Uterus (tissue), 2 donors: ENCODE data around the gene NUP93.

Experiments
- CTCF ChIP-seq, 4 experiments: fragments of 200-600 bp in 2 of 4; fragments of 450-650 bp in 2 of 4; sonication (generic) in 2 of 4; IDR thresholded peaks; one replicate each; pipeline ENCODE4 v1.5.1; 2016 to 2019; ENCODE audit warnings: antibody characterized with exemption in 4 of 4, mild to moderate bottlenecking in 2 of 4, moderate library complexity in 1 of 4
- POLR2A ChIP-seq, 2 donors: fragments of 450-650 bp; IDR thresholded peaks; one replicate each; pipeline ENCODE4 v1.6.1; 2016; ENCODE audit warnings: antibody characterized with exemption in 2 of 2, mild to moderate bottlenecking in 1 of 2, moderate library complexity in 1 of 2

DNA sequence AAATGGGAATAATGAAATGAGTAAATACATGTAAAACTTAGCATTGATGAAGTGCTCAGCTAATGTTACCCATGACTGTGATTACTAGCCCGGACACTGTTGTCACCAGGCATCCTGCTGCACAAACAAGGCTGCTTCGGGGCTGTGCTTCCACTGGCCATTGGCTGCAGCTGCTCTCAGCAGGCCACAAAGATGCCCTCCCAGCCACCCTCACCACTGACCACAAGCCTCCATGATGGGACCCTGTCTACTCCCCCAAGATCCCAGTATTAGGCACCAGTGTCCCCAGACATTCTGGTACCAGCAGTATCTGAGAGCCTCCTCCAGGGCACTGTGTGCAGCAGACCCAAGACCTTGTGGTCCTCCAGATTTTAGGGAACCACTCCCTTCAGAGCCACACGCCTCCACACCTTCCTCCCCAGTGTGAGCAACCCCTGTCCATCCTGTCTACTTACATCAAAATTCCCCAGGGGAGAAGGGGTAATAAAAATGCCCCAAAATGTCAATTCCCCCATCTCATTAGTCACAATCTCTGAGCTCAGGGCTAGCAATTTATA, 19.7 kb upstream of the NUP93 start:
- TF ChIP-seq CTCF (IDR thresholded peaks at IDR 0.05) (no peak), POLR2A (IDR thresholded peaks at IDR 0.05) (no peak)
